Measurements from ENCODE around the gene SETD1B.
"Not testable (repeated sequence)": the region's sequence is repeated elsewhere in the genome, so short reads cannot be mapped to it uniquely, and the experiment has no call there.

The SETD1B gene

GRCh38 chr12:121860257-121860656, 56.4 kb downstream of the SETD1B start:
- no peak for DNase-seq

GRCh38 chr12:121860699-121861098, 56.9 kb downstream of the SETD1B start:
- not testable (repeated sequence) for DNase-seq

GRCh38 chr12:121861636-121862254, 57.9 kb downstream of the SETD1B start:
- no peak for DNase-seq

- DNase-seq: no peak
These were observed 62.5 kb downstream of the SETD1B start for GRCh38 chr12:121866331-121866730.

GRCh38 chr12:121869229-121869628, 65.4 kb downstream of the SETD1B start:
- not testable (repeated sequence) for DNase-seq

- no peak for DNase-seq
These were observed 67.7 kb downstream of the SETD1B start for GRCh38 chr12:121871467-121871866.

- no peak for DNase-seq
These were observed 68.9 kb downstream of the SETD1B start for GRCh38 chr12:121872546-121873215.

GRCh38 chr12:121873216-121873569, 69.4 kb downstream of the SETD1B start:
- DNase-seq: no peak

- DNase-seq: no peak
These were observed 70.3 kb downstream of the SETD1B start for GRCh38 chr12:121874071-121874470.

GRCh38 chr12:121875582-121875981, 71.8 kb downstream of the SETD1B start:
- no peak for DNase-seq

- DNase-seq: not testable (repeated sequence)
These were observed 72.3 kb downstream of the SETD1B start for GRCh38 chr12:121876080-121876447.

Measured in activated naive CD4-positive, alpha-beta T cell (primary cell).